HepG2 (cell line): ENCODE data around the gene PPP4C. TPM values are rescaled to one million over a fixed set of nuclear protein-coding genes. Genes with fewer than 3 reads are reported as not detected.
A peak's percentile ranks its signal among the peaks of the same experiment; 100 is the strongest.

Experiments used
- ATAD3A ChIP-seq: sonication (generic); formaldehyde crosslinking; IDR thresholded peaks from 2 replicates; pipeline ENCODE4 v1.4.0; 2020; ENCODE audit warnings: missing genetic modification reagents
- CHD2 ChIP-seq: IDR thresholded peaks from 2 replicates; pipeline ENCODE4 v1.6.1; 2011; ENCODE audit warnings: low read depth, low read length, improper control_type of control experiment
- CREBL2 ChIP-seq: sonication (generic); formaldehyde crosslinking; IDR thresholded peaks from 2 replicates; pipeline ENCODE4 v1.8.1; 2023; ENCODE audit warnings: missing genetic modification reagents, mild to moderate bottlenecking, borderline replicate concordance
- ERF ChIP-seq: IDR thresholded peaks from 2 replicates; pipeline ENCODE4 v1.6.1; 2018; ENCODE audit warnings: missing biosample characterization, missing genetic modification reagents
- HES4 ChIP-seq: sonication (generic); formaldehyde crosslinking; IDR thresholded peaks from 2 replicates; pipeline ENCODE4 v1.9.0; 2021; ENCODE audit warnings: mild to moderate bottlenecking, missing genetic modification reagents, borderline replicate concordance
- KDM4B ChIP-seq: sonication (generic); formaldehyde crosslinking; IDR thresholded peaks from 2 replicates; pipeline ENCODE4 v1.4.0; 2020; ENCODE audit warnings: missing genetic modification reagents
- LBX2 ChIP-seq: sonication (generic); formaldehyde crosslinking; IDR thresholded peaks from 2 replicates; pipeline ENCODE4 v1.5.0; 2020; ENCODE audit warnings: missing genetic modification reagents, mild to moderate bottlenecking, borderline replicate concordance
- NFKB2 ChIP-seq: sonication (generic); formaldehyde crosslinking; IDR thresholded peaks from 2 replicates; pipeline ENCODE4 v1.4.0; 2020; ENCODE audit warnings: missing genetic modification reagents, borderline replicate concordance
- RBAK ChIP-seq: sonication (generic); formaldehyde crosslinking; IDR thresholded peaks from 2 replicates; pipeline ENCODE4 v1.5.1; 2020; ENCODE audit warnings: mild to moderate bottlenecking, missing genetic modification reagents
- SIX1 ChIP-seq: sonication (generic); formaldehyde crosslinking; IDR thresholded peaks from 2 replicates; pipeline ENCODE4 v1.4.0; 2020; ENCODE audit warnings: missing genetic modification reagents, borderline replicate concordance
- SRSF1 ChIP-seq: fragments of 200-400 bp; formaldehyde crosslinking; optimal IDR thresholded peaks from 2 replicates; pipeline ENCODE3; 2017; ENCODE audit warnings: mild to moderate bottlenecking, low read depth, low read length, moderate library complexity
- TFAP4 ChIP-seq: sonication (generic); IDR thresholded peaks from 2 replicates; pipeline ENCODE4 v1.6.1; 2016; ENCODE audit warnings: low read depth, borderline replicate concordance
- ZBTB3 ChIP-seq: sonication (generic); formaldehyde crosslinking; IDR thresholded peaks from 2 replicates; pipeline ENCODE4 v1.4.0; 2020; ENCODE audit warnings: low read depth, mild to moderate bottlenecking, moderate library complexity, missing genetic modification reagents, borderline replicate concordance
- ZBTB49 ChIP-seq: sonication (generic); formaldehyde crosslinking; IDR thresholded peaks from 2 replicates; pipeline ENCODE4 v1.4.0; 2020; ENCODE audit warnings: missing genetic modification reagents, borderline replicate concordance
- ZNF205 ChIP-seq: IDR thresholded peaks from 2 replicates; pipeline ENCODE4 v1.6.1; 2018; ENCODE audit warnings: missing biosample characterization, missing genetic modification reagents
- ZNF431 ChIP-seq: sonication (generic); formaldehyde crosslinking; IDR thresholded peaks from 2 replicates; pipeline ENCODE4 v1.9.0; 2022; ENCODE audit warnings: missing genetic modification reagents, low read depth, mild to moderate bottlenecking, borderline replicate concordance
- ZNF772 ChIP-seq: sonication (generic); formaldehyde crosslinking; IDR thresholded peaks from 2 replicates; pipeline ENCODE4 v1.5.0; 2020; ENCODE audit warnings: mild to moderate bottlenecking, missing genetic modification reagents
- polyA plus RNA-seq, 8 experiments: library from polyadenylated mRNA; depleted of rRNA in 3 of 8; stranded (reverse) in 7 of 8; unstranded in 1 of 8; fragments of >200 nt; fragmentation: Illumina TruSeq in 4 of 8; extraction: Trizol in 4 of 8; gene quantifications; 2 replicates each; pipeline versions ENCODE4 v1.2.1 to v1.2.3, GENCODE V29; 2011 to 2016; ENCODE audit warnings: low read depth in 4 of 8, missing spikeins in 1 of 8, mixed read lengths in 1 of 8; ENCODE audit not compliant: insufficient read depth in 1 of 8
- total RNA-seq, 5 experiments: library from RNA; depleted of rRNA; stranded (reverse); fragments of >200 nt; fragmentation: Illumina TruSeq; extraction: Trizol; gene quantifications; 2 replicates each; pipeline ENCODE4 v1.2.3, GENCODE V29; 2016; ENCODE audit warnings: low read depth in 1 of 5
- TF ChIP-seq, protein P1 (sequence below): IDR thresholded peaks from 2 replicates; pipeline ENCODE4 v1.6.1; 2016
- TF ChIP-seq, protein P2 (sequence below): sonication (generic); formaldehyde crosslinking; IDR thresholded peaks from 2 replicates; pipeline ENCODE4 v1.5.1; 2020; ENCODE audit warnings: mild to moderate bottlenecking, missing genetic modification reagents, moderate library complexity
- TF ChIP-seq, protein P3 (sequence below): sonication (generic); formaldehyde crosslinking; IDR thresholded peaks from 2 replicates; pipeline ENCODE4 v1.8.1; 2023; ENCODE audit warnings: mild to moderate bottlenecking, missing genetic modification reagents
- TF ChIP-seq, protein P4 (sequence below): IDR thresholded peaks from 2 replicates; pipeline ENCODE4 v1.6.1; 2018; ENCODE audit warnings: missing genetic modification reagents, mild to moderate bottlenecking, missing compliant biosample characterization

Gene PPP4C
- total and polyA plus RNA-seq, 2 of the 13 experiments (the other 11 are each of a cell fraction or from before 2014, with no cell fraction given), result 176 to 220 TPM

DNA sequence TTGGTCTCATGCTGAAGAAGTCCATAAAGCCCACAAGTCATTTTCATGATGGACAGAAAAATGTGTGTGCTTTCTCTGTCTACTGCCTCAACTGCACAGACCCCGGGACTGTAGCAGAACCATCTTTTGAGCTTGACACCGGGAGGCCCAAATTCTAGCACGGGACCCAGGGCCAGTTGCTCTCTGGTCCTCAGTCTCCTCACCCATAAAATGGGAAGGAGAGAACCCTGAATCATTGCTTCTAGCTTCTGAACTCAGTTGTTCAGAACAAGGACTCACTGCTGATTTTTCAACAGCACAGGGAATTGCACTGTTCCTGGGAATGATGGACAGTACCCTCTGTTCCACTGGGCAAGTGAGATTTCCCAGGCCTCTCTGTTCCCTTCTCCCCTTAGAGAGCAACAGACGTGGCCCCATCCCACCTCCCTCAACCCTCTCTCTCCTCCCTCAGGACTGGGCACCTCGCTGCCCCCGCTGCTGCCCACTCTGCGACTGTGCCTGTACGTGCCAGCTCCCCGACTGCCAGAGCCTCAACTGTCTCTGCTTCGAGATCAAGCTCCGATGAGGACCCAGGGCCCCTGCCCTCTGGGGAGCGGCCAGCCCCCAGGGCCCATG lies 12.4 kb upstream of the PPP4C start (continued):
- TF ChIP-seq LBX2 (CRISPR knock-in tag), result no peak
- TF ChIP-seq SIX1 (CRISPR knock-in tag), result no peak
- TF ChIP-seq ATAD3A (CRISPR knock-in tag), result peak; percentile 23; the same call in 1 of the 2 replicates
- TF ChIP-seq, protein P1, sequence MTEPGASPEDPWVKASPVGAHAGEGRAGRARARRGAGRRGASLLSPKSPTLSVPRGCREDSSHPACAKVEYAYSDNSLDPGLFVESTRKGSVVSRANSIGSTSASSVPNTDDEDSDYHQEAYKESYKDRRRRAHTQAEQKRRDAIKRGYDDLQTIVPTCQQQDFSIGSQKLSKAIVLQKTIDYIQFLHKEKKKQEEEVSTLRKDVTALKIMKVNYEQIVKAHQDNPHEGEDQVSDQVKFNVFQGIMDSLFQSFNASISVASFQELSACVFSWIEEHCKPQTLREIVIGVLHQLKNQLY (CRISPR knock-in tag), result 0 out of 2 replicates have a peak, but pooled peaks have one; percentile 13
- TF ChIP-seq ZBTB49, result 0 out of 2 replicates have a peak, but pooled peaks have one; percentile 20
- TF ChIP-seq, protein P2, sequence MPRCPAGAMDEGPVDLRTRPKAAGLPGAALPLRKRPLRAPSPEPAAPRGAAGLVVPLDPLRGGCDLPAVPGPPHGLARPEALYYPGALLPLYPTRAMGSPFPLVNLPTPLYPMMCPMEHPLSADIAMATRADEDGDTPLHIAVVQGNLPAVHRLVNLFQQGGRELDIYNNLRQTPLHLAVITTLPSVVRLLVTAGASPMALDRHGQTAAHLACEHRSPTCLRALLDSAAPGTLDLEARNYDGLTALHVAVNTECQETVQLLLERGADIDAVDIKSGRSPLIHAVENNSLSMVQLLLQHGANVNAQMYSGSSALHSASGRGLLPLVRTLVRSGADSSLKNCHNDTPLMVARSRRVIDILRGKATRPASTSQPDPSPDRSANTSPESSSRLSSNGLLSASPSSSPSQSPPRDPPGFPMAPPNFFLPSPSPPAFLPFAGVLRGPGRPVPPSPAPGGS, result peak; percentile 52; the same call in 1 of the 2 replicates
- 0 out of 2 replicates have a peak, but pooled peaks have one; percentile 6 for TF ChIP-seq KDM4B (CRISPR knock-in tag)
- no peak for TF ChIP-seq ZBTB3 (CRISPR knock-in tag)
- TF ChIP-seq, protein P3, sequence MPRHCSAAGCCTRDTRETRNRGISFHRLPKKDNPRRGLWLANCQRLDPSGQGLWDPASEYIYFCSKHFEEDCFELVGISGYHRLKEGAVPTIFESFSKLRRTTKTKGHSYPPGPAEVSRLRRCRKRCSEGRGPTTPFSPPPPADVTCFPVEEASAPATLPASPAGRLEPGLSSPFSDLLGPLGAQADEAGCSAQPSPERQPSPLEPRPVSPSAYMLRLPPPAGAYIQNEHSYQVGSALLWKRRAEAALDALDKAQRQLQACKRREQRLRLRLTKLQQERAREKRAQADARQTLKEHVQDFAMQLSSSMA (CRISPR knock-in tag), result 0 out of 2 replicates have a peak, but pooled peaks have one; percentile 63
- TF ChIP-seq SRSF1, result peak; percentile 74
- no peak for TF ChIP-seq ZNF772 (CRISPR knock-in tag)
- no peak for TF ChIP-seq CHD2
- no peak for TF ChIP-seq TFAP4
- TF ChIP-seq CREBL2 (CRISPR knock-in tag), result no peak
- TF ChIP-seq, protein P4, sequence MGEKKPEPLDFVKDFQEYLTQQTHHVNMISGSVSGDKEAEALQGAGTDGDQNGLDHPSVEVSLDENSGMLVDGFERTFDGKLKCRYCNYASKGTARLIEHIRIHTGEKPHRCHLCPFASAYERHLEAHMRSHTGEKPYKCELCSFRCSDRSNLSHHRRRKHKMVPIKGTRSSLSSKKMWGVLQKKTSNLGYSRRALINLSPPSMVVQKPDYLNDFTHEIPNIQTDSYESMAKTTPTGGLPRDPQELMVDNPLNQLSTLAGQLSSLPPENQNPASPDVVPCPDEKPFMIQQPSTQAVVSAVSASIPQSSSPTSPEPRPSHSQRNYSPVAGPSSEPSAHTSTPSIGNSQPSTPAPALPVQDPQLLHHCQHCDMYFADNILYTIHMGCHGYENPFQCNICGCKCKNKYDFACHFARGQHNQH (CRISPR knock-in tag), result 0 out of 2 replicates have a peak, but pooled peaks have one; percentile 12
- TF ChIP-seq RBAK, result peak; percentile 33; the same call in 1 of the 2 replicates
- TF ChIP-seq ERF, result peak; percentile 32; the same call in 1 of the 2 replicates
- 0 out of 2 replicates have a peak, but pooled peaks have one; percentile 12 for TF ChIP-seq ZNF431 (CRISPR knock-in tag)
- TF ChIP-seq ZNF205, result 0 out of 2 replicates have a peak, but pooled peaks have one; percentile 7
- TF ChIP-seq HES4, result peak; percentile 51; the same call in 1 of the 2 replicates
- TF ChIP-seq NFKB2 (CRISPR knock-in tag), result no peak
